Measurements from ENCODE around the gene TNKS1BP1.
"Not testable (repeated sequence)": the region's sequence is repeated elsewhere in the genome, so short reads cannot be mapped to it uniquely, and the experiment has no call there.

TNKS1BP1 gene

GRCh38 chr11:57311109-57311936 is 13.4 kb downstream of the TNKS1BP1 start:
- peak; percentile 38 for DNase-seq (ENCODE audit: low spot score)

DNA sequence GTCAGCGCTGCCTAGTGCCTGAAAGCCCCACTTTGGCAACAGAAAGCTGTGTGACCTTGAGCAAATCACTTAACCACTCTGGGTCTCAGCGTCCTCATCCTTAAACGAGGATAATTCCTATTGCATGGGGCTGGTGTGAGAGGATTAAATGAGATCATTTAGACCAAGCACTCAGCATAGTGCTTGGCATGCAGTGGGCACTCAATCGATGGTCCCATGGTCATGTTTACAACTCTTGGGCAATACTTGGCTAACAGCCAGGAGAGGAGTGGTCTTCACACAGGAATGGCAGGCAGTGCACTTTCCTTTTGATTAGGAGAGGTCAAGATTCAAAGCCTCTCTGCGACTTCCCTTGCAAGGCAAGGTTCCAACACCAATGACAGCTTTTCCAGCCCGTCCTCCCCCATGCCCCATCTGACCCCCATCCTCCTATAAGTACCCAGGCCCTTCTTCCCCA is 14.1 kb downstream of the TNKS1BP1 start:
- no peak for DNase-seq (ENCODE audit: low spot score)

- DNase-seq (ENCODE audit: low spot score): no peak
Observed at GRCh38 chr11:57310091-57310490, 14.7 kb downstream of the TNKS1BP1 start.

DNA sequence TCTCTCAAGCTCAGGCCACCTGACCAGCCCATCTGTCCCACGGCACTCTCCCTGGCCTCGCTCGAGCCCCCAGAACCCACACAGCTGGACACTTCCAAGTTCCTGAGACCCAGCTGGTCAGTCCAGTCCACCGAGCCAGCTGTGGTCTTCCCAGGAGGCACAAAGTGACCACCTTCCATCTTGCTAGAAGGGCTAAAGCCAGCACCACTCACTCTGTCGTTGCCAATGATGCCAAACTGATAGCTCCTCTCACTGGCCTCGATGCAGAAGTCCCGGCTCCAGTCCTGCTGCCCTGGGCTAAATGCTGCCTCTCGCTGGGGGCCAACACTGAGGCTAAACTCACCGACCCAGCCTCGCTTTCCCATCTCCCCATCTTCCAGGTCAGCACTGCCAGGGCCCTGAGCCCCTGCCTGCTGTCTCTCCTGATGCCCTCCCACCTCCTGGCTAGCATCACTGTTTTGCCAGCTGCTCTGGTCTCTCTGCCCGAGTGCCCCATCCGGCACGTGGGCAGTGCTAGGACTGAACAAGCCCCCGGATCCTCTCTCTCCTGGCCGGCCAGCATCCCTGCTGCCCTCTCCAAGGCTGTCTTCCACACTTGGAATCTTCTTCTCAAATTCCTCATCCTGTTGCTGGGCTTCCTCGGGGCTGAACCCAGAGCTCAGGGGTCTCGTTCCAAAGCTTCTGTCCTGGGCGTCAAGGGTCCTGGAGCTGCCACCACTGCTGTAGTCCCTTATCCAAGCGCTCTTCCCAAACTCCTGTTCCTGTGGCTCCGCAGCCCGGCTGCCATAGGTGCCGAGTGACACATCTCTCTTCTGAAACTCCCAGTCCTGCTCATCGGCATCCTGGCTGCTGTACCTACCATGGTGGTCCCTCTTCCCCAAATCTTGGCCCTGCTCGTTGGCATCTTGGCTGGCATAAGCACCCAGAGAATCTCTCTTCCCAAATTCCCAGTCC is 15.4 kb downstream of the TNKS1BP1 start:
- DNase-seq (ENCODE audit: low spot score): no peak

DNA sequence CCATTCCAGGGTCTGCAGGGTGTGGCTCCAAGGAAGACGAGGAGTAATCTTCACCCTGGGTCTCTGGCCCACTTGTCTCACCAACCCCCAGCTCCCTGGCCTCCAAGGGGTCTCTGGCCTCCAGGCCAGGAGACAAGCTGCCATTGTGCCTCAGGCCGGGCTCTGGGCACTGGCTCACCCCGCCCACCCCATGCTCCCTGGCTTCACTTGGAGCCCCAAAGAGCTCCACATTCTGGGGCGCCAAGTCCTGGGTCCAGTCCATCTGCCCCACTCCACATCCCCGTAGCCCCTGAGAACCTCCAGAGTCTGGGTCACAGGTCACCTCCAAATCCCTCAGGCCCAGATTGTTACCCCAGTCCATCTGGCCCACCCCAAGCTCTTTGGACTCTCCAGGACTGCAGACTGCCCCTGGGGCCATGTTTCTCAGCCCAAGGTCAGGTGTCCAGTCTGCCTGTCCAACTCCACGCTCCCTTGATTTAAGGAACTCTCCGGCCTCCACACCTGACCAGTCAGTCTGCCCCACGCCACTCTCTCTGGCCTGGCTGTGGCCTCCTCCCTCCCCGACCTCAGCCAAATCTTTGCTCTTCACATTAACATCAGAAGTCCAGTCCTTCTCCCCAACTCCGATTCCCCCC is 16.2 kb downstream of the TNKS1BP1 start:
- no peak for DNase-seq (ENCODE audit: low spot score)

DNA sequence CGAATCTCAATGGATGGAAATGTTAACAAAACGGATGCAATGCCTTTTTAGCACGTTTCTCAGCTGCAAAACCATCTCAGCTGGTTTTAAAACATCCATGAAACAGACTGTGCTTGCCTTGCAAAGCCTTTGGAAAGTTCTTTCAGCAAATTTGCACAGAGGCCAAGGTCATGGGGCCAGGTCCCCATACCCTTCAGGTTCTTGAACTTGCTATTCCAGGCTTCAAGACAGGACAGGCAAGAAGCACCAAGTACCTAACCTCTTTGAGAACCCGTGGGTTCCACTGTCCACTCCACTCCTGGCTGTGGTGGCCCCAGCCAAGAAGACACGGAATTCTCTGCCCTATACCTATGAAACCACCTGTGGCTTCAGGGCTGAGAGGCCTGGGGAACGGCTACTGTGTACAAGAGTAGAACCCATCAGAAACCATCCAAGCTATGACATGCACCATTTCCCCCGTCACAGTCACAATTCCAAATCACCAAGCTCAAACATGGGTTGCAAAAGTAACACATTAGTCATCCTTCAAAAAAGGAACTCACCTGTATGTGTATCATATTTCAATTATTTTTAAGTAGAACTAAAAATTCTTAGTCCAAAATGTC is 17.0 kb downstream of the TNKS1BP1 start:
- DNase-seq (ENCODE audit: low spot score): no peak

GRCh38 chr11:57306940-57307565 is 17.7 kb downstream of the TNKS1BP1 start:
- no peak for DNase-seq (ENCODE audit: low spot score)

DNA sequence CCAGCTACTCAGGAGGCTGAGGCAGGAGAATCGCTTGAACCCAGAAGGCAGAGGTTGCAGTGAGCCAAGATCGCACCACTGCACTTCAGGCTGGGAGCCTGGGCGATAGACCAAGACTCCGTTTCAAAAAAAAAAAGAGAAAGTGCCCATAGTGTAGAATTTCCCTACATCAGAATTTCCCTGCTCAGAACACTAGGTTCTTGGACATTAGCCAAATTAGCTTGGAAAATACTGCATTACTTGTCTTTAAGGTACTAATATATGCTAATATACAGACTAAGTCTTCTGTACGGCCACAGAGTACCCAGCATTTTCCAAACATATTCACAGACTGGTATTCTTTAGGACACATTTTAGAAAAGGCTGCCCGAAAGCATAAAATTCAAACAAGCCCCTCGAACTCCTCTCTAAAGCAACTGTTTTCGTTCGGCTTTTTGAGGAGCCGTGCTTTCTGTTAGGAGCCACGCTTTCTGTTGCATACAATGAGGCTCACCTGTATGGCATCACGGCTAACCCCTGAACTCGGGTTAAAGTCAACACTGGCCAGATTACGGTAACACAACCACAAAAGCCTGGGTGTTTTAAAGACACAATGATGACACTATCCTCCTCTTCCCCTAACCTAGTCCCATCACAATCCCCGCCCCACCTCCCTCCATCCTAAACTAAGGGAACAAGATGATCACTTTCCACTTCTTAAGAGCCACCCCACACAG is 18.4 kb downstream of the TNKS1BP1 start:
- DNase-seq (ENCODE audit: low spot score): no peak

- DNase-seq (ENCODE audit: low spot score): no peak
Observed at GRCh38 chr11:57305523-57305922, 19.2 kb downstream of the TNKS1BP1 start.

GRCh38 chr11:57303990-57304579 is 20.7 kb downstream of the TNKS1BP1 start:
- no peak for DNase-seq (ENCODE audit: low spot score)

DNA sequence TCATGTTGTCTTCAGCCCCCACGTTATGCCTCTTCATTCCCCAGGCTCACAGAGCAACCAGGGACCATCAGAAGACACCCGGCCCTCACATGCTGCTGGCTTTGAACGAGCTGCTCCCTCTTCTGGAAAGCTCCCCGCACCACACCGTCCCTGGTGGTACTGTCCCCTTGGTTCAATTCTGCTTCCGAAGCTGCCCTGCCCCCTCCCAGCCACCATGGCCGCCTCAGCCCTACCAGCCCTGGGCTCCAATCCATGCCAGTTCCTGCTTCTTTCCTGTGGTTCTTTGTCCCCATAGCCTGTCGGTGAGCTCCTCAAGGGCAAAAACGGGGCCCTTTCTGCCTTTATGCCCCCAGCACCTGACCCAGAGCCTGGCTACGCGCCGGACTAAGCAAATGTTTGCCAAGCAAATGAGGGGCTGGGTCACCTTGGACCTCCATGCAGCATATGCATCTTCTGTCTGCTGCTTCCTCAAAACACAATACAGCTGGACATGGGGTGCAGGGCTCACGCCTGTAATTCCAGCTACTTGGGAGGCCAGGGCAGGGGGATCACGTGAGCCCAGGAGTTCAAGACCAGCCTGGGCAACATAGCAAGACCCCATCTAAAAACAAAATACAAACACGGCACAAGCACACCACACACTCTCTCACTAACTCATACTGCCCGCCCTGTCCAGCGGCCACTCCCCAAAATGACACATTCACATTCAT is 21.3 kb downstream of the TNKS1BP1 start:
- no peak for DNase-seq (ENCODE audit: low spot score)

GRCh38 chr11:57302489-57302888 is 22.3 kb downstream of the TNKS1BP1 start:
- DNase-seq (ENCODE audit: low spot score): no peak

GRCh38 chr11:57301711-57302423 is 22.9 kb downstream of the TNKS1BP1 start:
- DNase-seq (ENCODE audit: low spot score): no peak

- DNase-seq (ENCODE audit: low spot score): no peak
Observed at GRCh38 chr11:57300785-57301184, 24.0 kb downstream of the TNKS1BP1 start.

GRCh38 chr11:57299150-57299737 is 25.5 kb downstream of the TNKS1BP1 start:
- no peak for DNase-seq (ENCODE audit: low spot score)

GRCh38 chr11:57297221-57297620 is 27.5 kb downstream of the TNKS1BP1 start:
- DNase-seq (ENCODE audit: low spot score): no peak

DNA sequence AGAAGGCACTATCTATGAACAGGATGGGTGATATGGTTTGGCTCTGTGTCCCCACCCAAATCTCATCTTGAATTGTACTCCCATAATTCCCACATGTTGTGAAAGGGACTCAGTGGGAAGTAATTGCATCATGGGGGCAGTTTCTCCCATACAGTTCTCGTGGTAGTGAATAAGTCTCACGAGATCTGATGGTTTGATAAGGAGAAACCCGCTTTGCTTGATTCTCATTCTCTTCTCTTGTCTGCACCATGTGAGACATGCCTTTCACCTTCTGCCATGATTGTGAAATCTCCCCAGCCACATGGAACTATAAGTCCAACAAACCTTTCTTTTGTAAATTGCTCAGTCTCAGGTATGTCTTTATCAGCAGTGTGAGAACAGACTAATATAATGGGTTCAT is 28.5 kb downstream of the TNKS1BP1 start:
- not testable (repeated sequence) for DNase-seq (ENCODE audit: low spot score)
